ENCODE data around the gene RAD52.

DNA sequence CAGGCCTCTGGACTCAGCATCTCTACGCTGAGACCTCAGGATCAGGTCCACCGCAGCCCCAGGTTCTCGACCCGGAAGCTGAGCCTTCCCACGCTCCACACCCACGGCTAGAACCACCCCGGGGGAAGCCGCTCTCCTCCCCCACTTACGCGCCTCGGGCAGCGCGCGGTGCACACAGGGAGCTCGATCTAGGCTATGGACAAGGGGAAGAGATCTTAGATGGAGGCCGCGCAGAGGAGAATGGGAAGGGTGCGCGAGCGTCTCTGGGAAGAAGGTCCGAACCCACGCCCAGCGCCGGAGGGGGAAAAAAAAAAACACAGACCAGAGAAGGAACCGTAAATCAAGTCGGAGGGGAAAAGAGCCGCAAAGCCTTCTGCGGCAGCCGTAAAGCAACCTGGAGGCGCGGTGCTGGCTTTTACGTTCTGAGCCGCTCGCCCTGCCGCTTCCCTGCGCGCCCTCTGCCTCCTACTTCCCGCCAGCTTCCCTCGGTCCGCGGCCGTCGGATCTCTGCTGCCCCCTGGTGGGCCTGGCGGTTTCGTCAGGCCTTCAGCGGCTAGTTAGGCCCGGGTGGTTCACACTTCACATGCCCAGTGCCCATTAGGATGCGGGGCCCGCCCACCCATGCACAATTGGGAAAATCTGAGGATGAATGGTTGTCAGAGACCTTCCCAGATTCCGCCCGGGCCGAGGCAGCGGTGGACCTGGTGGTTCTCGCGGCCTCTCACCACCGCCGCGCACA lies at the start of gene RAD52:
- TF ChIP-seq, protein P1, sequence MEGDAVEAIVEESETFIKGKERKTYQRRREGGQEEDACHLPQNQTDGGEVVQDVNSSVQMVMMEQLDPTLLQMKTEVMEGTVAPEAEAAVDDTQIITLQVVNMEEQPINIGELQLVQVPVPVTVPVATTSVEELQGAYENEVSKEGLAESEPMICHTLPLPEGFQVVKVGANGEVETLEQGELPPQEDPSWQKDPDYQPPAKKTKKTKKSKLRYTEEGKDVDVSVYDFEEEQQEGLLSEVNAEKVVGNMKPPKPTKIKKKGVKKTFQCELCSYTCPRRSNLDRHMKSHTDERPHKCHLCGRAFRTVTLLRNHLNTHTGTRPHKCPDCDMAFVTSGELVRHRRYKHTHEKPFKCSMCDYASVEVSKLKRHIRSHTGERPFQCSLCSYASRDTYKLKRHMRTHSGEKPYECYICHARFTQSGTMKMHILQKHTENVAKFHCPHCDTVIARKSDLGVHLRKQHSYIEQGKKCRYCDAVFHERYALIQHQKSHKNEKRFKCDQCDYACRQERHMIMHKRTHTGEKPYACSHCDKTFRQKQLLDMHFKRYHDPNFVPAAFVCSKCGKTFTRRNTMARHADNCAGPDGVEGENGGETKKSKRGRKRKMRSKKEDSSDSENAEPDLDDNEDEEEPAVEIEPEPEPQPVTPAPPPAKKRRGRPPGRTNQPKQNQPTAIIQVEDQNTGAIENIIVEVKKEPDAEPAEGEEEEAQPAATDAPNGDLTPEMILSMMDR (IDR thresholded peaks at IDR 0.05 in 4 of 5, conservative IDR thresholded peaks at IDR 0.05 in 1 of 5) = peak; percentile 96 to 100 (median 99)
- peak; percentile 81 to 88 for TF ChIP-seq POLR2A (IDR thresholded peaks at IDR 0.05)

Measured in gastrocnemius medialis (tissue), 4 donors.